T-helper 17 cell (primary cell): ENCODE results near the gene LECT2. TPM values are rescaled to one million over a fixed set of nuclear protein-coding genes. Genes with fewer than 3 reads are reported as not detected.
A peak's percentile ranks its signal among the peaks of the same experiment; 100 is the strongest.

Experiments used
- ATAC-seq: fragments of 150-1000 bp; cut with Tn5 transposase; 2 replicates; pipeline ENCODE4 v1.10.0; 2021; ENCODE audit warnings: mild to moderate bottlenecking, moderate library complexity
- DNase-seq, 3 donors: peaks; one replicate each; pipeline versions ENCODE4 v3.0.0 to v3.0.0-alpha.2; 2020 to 2021
- H3K9me3 ChIP-seq: one replicate; pipeline ENCODE4 v1.7.0; 2013; ENCODE audit warnings: low read length, mild to moderate bottlenecking; ENCODE audit not compliant: control insufficient read depth, poor library complexity, severe bottlenecking
- H3K27ac Mint-ChIP-seq: one replicate; pipeline ENCODE4 v1.8.0; 2022; ENCODE audit warnings: mild to moderate bottlenecking, moderate library complexity, mixed read lengths
- H3K27me3 Mint-ChIP-seq: one replicate; pipeline ENCODE4 v1.8.0; 2022; ENCODE audit warnings: mixed read lengths
- H3K36me3 Mint-ChIP-seq: one replicate; pipeline ENCODE4 v1.8.0; 2022; ENCODE audit warnings: low read depth, mixed read lengths
- H3K4me1 Mint-ChIP-seq: one replicate; pipeline ENCODE4 v1.8.0; 2022; ENCODE audit warnings: mild to moderate bottlenecking, mixed read lengths
- H3K4me3 Mint-ChIP-seq: one replicate; pipeline ENCODE4 v1.8.0; 2022; ENCODE audit warnings: mild to moderate bottlenecking, moderate library complexity, mixed read lengths
- total RNA-seq, 4 donors: library from RNA in 2 of 4; stranded (reverse) in 2 of 4; gene quantifications; one replicate each; pipeline ENCODE4 v1.2.3 and lab custom pipeline; 2022 to 2026

LECT2 gene
- total RNA-seq (not detected), total RNA-seq (lab: John Stamatoyannopoulos, UW) (0 reads per million in 2 donors)

GRCh38 chr5:135954899-135955298 lies at the start of gene LECT2:
Gene LECT2 (minus strand): TSS chr5:135954983. CDS start chr5:135954833, 150 bp downstream.
- Mint-ChIP-seq H3K4me1 (peaks cover 6% of the 10 kb centered on the region), H3K27me3 (peaks cover 57% of the 10 kb centered on the region), H3K36me3 (peaks cover 3% of the 10 kb centered on the region), H3K27ac (no peak within 1 kb of the TSS), H3K4me3 (no peak within 1 kb of the TSS)
- ATAC-seq, result no peak
- no peaks in the 10 kb centered on the region for H3K9me3 ChIP-seq
- DNase-seq, result no peak

GRCh38 chr5:136004436-136004835 lies 49.7 kb upstream of the LECT2 start:
- no peaks in the 10 kb centered on the region for H3K4me1 Mint-ChIP-seq
- no peak for DNase-seq
- no peaks in the 10 kb centered on the region for H3K9me3 ChIP-seq
- H3K27ac Mint-ChIP-seq, result no peak overlapping the region
- H3K4me3 Mint-ChIP-seq, result no peak overlapping the region
- no peak for ATAC-seq
- peaks cover 2% of the 10 kb centered on the region for H3K36me3 Mint-ChIP-seq
- H3K27me3 Mint-ChIP-seq, result peaks cover 21% of the 10 kb centered on the region

- H3K36me3 Mint-ChIP-seq, result peaks cover 5% of the 10 kb centered on the region
- no peak overlapping the region for H3K27ac Mint-ChIP-seq
- no peaks in the 10 kb centered on the region for H3K4me1 Mint-ChIP-seq
- H3K9me3 ChIP-seq, result no peaks in the 10 kb centered on the region
- peaks cover 29% of the 10 kb centered on the region for H3K27me3 Mint-ChIP-seq
- DNase-seq (no peak), ATAC-seq (no peak)
- no peak overlapping the region for H3K4me3 Mint-ChIP-seq
Observed at GRCh38 chr5:136001466-136001981, 46.7 kb upstream of the LECT2 start.

- Mint-ChIP-seq H3K27me3 (peaks cover 30% of the 10 kb centered on the region), H3K4me3 (no peak overlapping the region), H3K36me3 (peaks cover 5% of the 10 kb centered on the region), H3K27ac (no peak overlapping the region), H3K4me1 (no peaks in the 10 kb centered on the region)
- H3K9me3 ChIP-seq, result no peaks in the 10 kb centered on the region
- ATAC-seq (no peak), DNase-seq (no peak)
Observed at GRCh38 chr5:136000932-136001331, 46.1 kb upstream of the LECT2 start.

GRCh38 chr5:136000147-136000546 lies 45.4 kb upstream of the LECT2 start:
- peaks cover 5% of the 10 kb centered on the region for H3K36me3 Mint-ChIP-seq
- no peak for DNase-seq

GRCh38 chr5:135999406-136000139 lies 44.8 kb upstream of the LECT2 start:
- ATAC-seq (peak; percentile 30), DNase-seq (no peak)
- no peaks in the 10 kb centered on the region for H3K9me3 ChIP-seq
- Mint-ChIP-seq H3K27me3 (peaks cover 30% of the 10 kb centered on the region), H3K27ac (no peak overlapping the region), H3K4me3 (no peak overlapping the region), H3K36me3 (peaks cover 5% of the 10 kb centered on the region), H3K4me1 (no peaks in the 10 kb centered on the region)

More at GRCh38 chr5:136000147-136000546, 45.4 kb upstream of the LECT2 start:
- Mint-ChIP-seq H3K4me1 (no peaks in the 10 kb centered on the region), H3K27ac (no peak overlapping the region), H3K4me3 (no peak overlapping the region), H3K27me3 (peaks cover 30% of the 10 kb centered on the region)
- no peak for ATAC-seq
- no peaks in the 10 kb centered on the region for H3K9me3 ChIP-seq

GRCh38 chr5:135998889-135999288 lies 44.1 kb upstream of the LECT2 start:
- DNase-seq (no peak), ATAC-seq (no peak)
- no peaks in the 10 kb centered on the region for H3K9me3 ChIP-seq
- Mint-ChIP-seq H3K27me3 (peaks cover 30% of the 10 kb centered on the region), H3K4me3 (no peak overlapping the region), H3K36me3 (peaks cover 5% of the 10 kb centered on the region), H3K4me1 (no peaks in the 10 kb centered on the region), H3K27ac (no peak overlapping the region)

- no peaks in the 10 kb centered on the region for H3K4me1 Mint-ChIP-seq
- peaks cover 30% of the 10 kb centered on the region for H3K27me3 Mint-ChIP-seq
- peaks cover 5% of the 10 kb centered on the region for H3K36me3 Mint-ChIP-seq
- ATAC-seq (no peak), DNase-seq (no peak)
- H3K9me3 ChIP-seq, result no peaks in the 10 kb centered on the region
- no peak overlapping the region for H3K27ac Mint-ChIP-seq
- no peak overlapping the region for H3K4me3 Mint-ChIP-seq
Observed at GRCh38 chr5:135997673-135998335, 43.0 kb upstream of the LECT2 start.

- Mint-ChIP-seq H3K27me3 (peaks cover 30% of the 10 kb centered on the region), H3K27ac (no peak overlapping the region), H3K4me3 (no peak overlapping the region), H3K36me3 (peaks cover 5% of the 10 kb centered on the region), H3K4me1 (no peaks in the 10 kb centered on the region)
- ATAC-seq (no peak), DNase-seq (no peak)
- no peaks in the 10 kb centered on the region for H3K9me3 ChIP-seq
Observed at GRCh38 chr5:135996611-135997010, 41.8 kb upstream of the LECT2 start.

GRCh38 chr5:135995976-135996375 lies 41.2 kb upstream of the LECT2 start:
- Mint-ChIP-seq H3K4me1 (no peaks in the 10 kb centered on the region), H3K27me3 (peaks cover 30% of the 10 kb centered on the region), H3K27ac (no peak overlapping the region), H3K4me3 (no peak overlapping the region), H3K36me3 (peaks cover 5% of the 10 kb centered on the region)
- DNase-seq (no peak), ATAC-seq (no peak)
- no peaks in the 10 kb centered on the region for H3K9me3 ChIP-seq

GRCh38 chr5:135993880-135994636 lies 39.3 kb upstream of the LECT2 start:
- ATAC-seq, result no peak
- peaks cover 3% of the 10 kb centered on the region for H3K36me3 Mint-ChIP-seq
- no peak overlapping the region for H3K27ac Mint-ChIP-seq

GRCh38 chr5:135993335-135993879 lies 38.6 kb upstream of the LECT2 start:
- H3K27ac Mint-ChIP-seq, result no peak overlapping the region
- H3K4me1 Mint-ChIP-seq, result no peaks in the 10 kb centered on the region
- H3K4me3 Mint-ChIP-seq, result no peak overlapping the region
- DNase-seq (no peak), ATAC-seq (no peak)
- H3K27me3 Mint-ChIP-seq, result peaks cover 45% of the 10 kb centered on the region
- no peaks in the 10 kb centered on the region for H3K9me3 ChIP-seq
- H3K36me3 Mint-ChIP-seq, result peaks cover 3% of the 10 kb centered on the region

More at GRCh38 chr5:135993880-135994636, 39.3 kb upstream of the LECT2 start:
- H3K4me3 Mint-ChIP-seq, result no peak overlapping the region
- no peaks in the 10 kb centered on the region for H3K9me3 ChIP-seq
- no peak for DNase-seq
- H3K4me1 Mint-ChIP-seq, result no peaks in the 10 kb centered on the region
- H3K27me3 Mint-ChIP-seq, result peaks cover 38% of the 10 kb centered on the region

- ATAC-seq, result no peak
- no peaks in the 10 kb centered on the region for H3K9me3 ChIP-seq
- Mint-ChIP-seq H3K27ac (no peak overlapping the region), H3K4me3 (no peak overlapping the region), H3K27me3 (peaks cover 39% of the 10 kb centered on the region), H3K36me3 (no peaks in the 10 kb centered on the region), H3K4me1 (no peaks in the 10 kb centered on the region)
- DNase-seq, result no peak
Observed at GRCh38 chr5:135991429-135991828, 36.6 kb upstream of the LECT2 start.
